ENCODE measurements around the gene PON1.

The PON1 gene

GRCh38 chr7:95316588-95316987 lies 7.7 kb downstream of the PON1 start:
- no peak for DNase-seq

GRCh38 chr7:95312561-95312960 lies 11.8 kb downstream of the PON1 start:
- no peak for DNase-seq

- DNase-seq: no peak
These were observed 12.9 kb downstream of the PON1 start for GRCh38 chr7:95311389-95311788.

- DNase-seq: no peak
These were observed 14.4 kb downstream of the PON1 start for GRCh38 chr7:95309951-95310350.

GRCh38 chr7:95304990-95305389 lies 19.3 kb downstream of the PON1 start:
- no peak for DNase-seq

- DNase-seq: no peak
These were observed 21.1 kb downstream of the PON1 start for GRCh38 chr7:95303013-95303905.

GRCh38 chr7:95298091-95298490 lies 26.2 kb downstream of the PON1 start:
- no peak for DNase-seq

GRCh38 chr7:95297041-95297440 lies 27.3 kb downstream of the PON1 start:
- no peak for DNase-seq

GRCh38 chr7:95296456-95296855 lies 27.9 kb downstream of the PON1 start:
- no peak for DNase-seq

GRCh38 chr7:95295397-95295796 lies 28.9 kb downstream of the PON1 start:
- DNase-seq: no peak

- no peak for DNase-seq
These were observed 34.0 kb downstream of the PON1 start for GRCh38 chr7:95290166-95290830.

GRCh38 chr7:95286096-95286495 lies 38.2 kb downstream of the PON1 start:
- no peak for DNase-seq

GRCh38 chr7:95279417-95279816 lies 44.9 kb downstream of the PON1 start:
- DNase-seq: no peak

GRCh38 chr7:95276114-95276513 lies 48.2 kb downstream of the PON1 start:
- no peak for DNase-seq

GRCh38 chr7:95269640-95270039 lies 54.7 kb downstream of the PON1 start:
- no peak for DNase-seq

GRCh38 chr7:95267754-95268153 lies 56.6 kb downstream of the PON1 start:
- DNase-seq: no peak

GRCh38 chr7:95265634-95266033 lies 58.7 kb downstream of the PON1 start:
- DNase-seq: no peak

- DNase-seq: no peak
These were observed 59.9 kb downstream of the PON1 start for GRCh38 chr7:95264363-95264891.

- DNase-seq: no peak
These were observed 60.5 kb downstream of the PON1 start for GRCh38 chr7:95263785-95264362.

- no peak for DNase-seq
These were observed 61.5 kb downstream of the PON1 start for GRCh38 chr7:95262875-95263274.

- DNase-seq: no peak
These were observed 62.4 kb downstream of the PON1 start for GRCh38 chr7:95261895-95262415.

GRCh38 chr7:95255691-95256090 lies 68.6 kb downstream of the PON1 start:
- no peak for DNase-seq

GRCh38 chr7:95253986-95254385 lies 70.3 kb downstream of the PON1 start:
- no peak for DNase-seq

- no peak for DNase-seq
These were observed 72.4 kb downstream of the PON1 start for GRCh38 chr7:95251966-95252365.
